HepG2 (cell line): ENCODE measurements around the gene CHST11. TPM values are rescaled to one million over a fixed set of nuclear protein-coding genes. Genes with fewer than 3 reads are reported as not detected.

Experiments
- ATAC-seq: fragments of 200-7000 bp; cut with Tn5 transposase; 3 replicates; pipeline ENCODE4 v1.9.1; 2020; ENCODE audit warnings: mild to moderate bottlenecking, moderate library complexity
- BruUV-seq: library from RNA; stranded (reverse); fragments of 400-500 nt; replicated peaks from 2 replicates; lab custom pipeline; 2021; lab: Mats Ljungman, UMichigan
- CTCF ChIA-PET: fragments of 300-600 bp; formaldehyde crosslinking; extraction: SDS; loops from one replicate; lab custom pipeline; 2021; ENCODE audit warnings: low total read pairs, inconsistent platforms, low intra/inter-chr PET ratio; lab: Yijun Ruan, JAX
- POLR2A ChIA-PET: fragments of 350-600 bp; sonication (Branson Sonifier 250); formaldehyde crosslinking; loops from one replicate; lab custom pipeline; 2020; ENCODE audit warnings: antibody characterized with exemption, inconsistent platforms; lab: Yijun Ruan, JAX
- DNase-seq: peaks from one replicate; pipeline ENCODE4 v3.0.0-alpha.2; 2015; ENCODE audit warnings: low spot score
- FAIRE-seq: peaks from 3 replicates; lab custom pipeline; 2011; peaks lifted over from hg19 to GRCh38; lab: Jason Lieb, UNC
- H2AFZ ChIP-seq: one replicate; pipeline ENCODE4 v1.6.1; 2011; ENCODE audit warnings: low read length, inconsistent platforms
- H3K27ac ChIP-seq: fragments of 300-600 bp; 3 replicates; pipeline ENCODE4 v1.8.0; 2011; ENCODE audit warnings: mixed run types, mild to moderate bottlenecking, mixed read lengths, low read length, inconsistent platforms; ENCODE audit not compliant: insufficient read depth; ENCODE audit errors: extremely low read length
- H3K27me3 ChIP-seq, 2 experiments: fragments of 200-600 bp in 1 of 2; 2 replicates in 1 of 2; 3 replicates in 1 of 2; pipeline versions ENCODE4 v1.6.0 to v1.8.0; 2011; ENCODE audit warnings: low read length in 2 of 2, mild to moderate bottlenecking in 2 of 2, moderate library complexity in 2 of 2, inconsistent platforms in 1 of 2; ENCODE audit not compliant: insufficient read depth in 2 of 2, control insufficient read depth in 1 of 2
- H3K36me3 ChIP-seq, 2 experiments: fragments of 200-600 bp in 1 of 2; replicated peaks in 1 of 2; 2 replicates in 1 of 2; 3 replicates in 1 of 2; pipeline versions ENCODE4 v1.5.1 to v1.8.0; 2011; ENCODE audit warnings: low read length in 2 of 2, inconsistent platforms in 1 of 2; ENCODE audit not compliant: insufficient read depth in 2 of 2, control insufficient read depth in 1 of 2
- H3K4me1 ChIP-seq: 2 replicates; pipeline ENCODE4 v1.5.1; 2012; ENCODE audit warnings: low read length, inconsistent platforms; ENCODE audit not compliant: insufficient read depth
- H3K4me2 ChIP-seq: 2 replicates; pipeline ENCODE4 v1.6.0; 2011; ENCODE audit warnings: low read depth, low read length, inconsistent platforms
- H3K4me3 ChIP-seq, 3 experiments: fragments of 200-600 bp in 1 of 3; sonication (generic), shearing (Covaris generic) in 1 of 3; replicated peaks in 1 of 3; 2 replicates each; pipeline ENCODE4 v1.5.1; 2011 to 2016; ENCODE audit warnings: low read length in 3 of 3, inconsistent platforms in 2 of 3, low read depth in 2 of 3, mild to moderate bottlenecking in 2 of 3, control low read depth in 1 of 3, mixed read lengths in 1 of 3; ENCODE audit not compliant: insufficient read depth in 1 of 3
- H3K79me2 ChIP-seq: one replicate; pipeline ENCODE4 v1.6.1; 2011; ENCODE audit warnings: low read length, inconsistent platforms; ENCODE audit not compliant: insufficient read depth
- H3K9ac ChIP-seq: 2 replicates; pipeline ENCODE4 v1.6.0; 2011; ENCODE audit warnings: mild to moderate bottlenecking, low read depth, low read length, inconsistent platforms; ENCODE audit not compliant: insufficient read depth
- H3K9me3 ChIP-seq: 2 replicates; pipeline ENCODE4 v1.5.1; 2012; ENCODE audit warnings: mild to moderate bottlenecking, low read length
- H4K20me1 ChIP-seq: 2 replicates; pipeline ENCODE4 v1.6.0; 2011; ENCODE audit warnings: inconsistent platforms, mild to moderate bottlenecking, low read length, moderate library complexity; ENCODE audit not compliant: insufficient read depth
- GLI4 ChIP-seq: sonication (generic); formaldehyde crosslinking; IDR thresholded peaks from 2 replicates; pipeline ENCODE4 v1.5.1; 2020; ENCODE audit warnings: missing genetic modification reagents, mild to moderate bottlenecking, moderate library complexity, borderline replicate concordance
- IKZF1 ChIP-seq: fragments of 450-650 bp; IDR thresholded peaks from 2 replicates; pipeline ENCODE4 v1.7.1; 2016
- MATR3 ChIP-seq: sonication (generic); formaldehyde crosslinking; IDR thresholded peaks from 2 replicates; pipeline ENCODE4 v1.4.0; 2020; ENCODE audit warnings: missing genetic modification reagents
- MBNL3 ChIP-seq: fragments of 250-450 bp; sonication (Bioruptor Pico); conservative IDR thresholded peaks from 2 replicates; pipeline ENCODE4 v1.8.0; 2022; ENCODE audit warnings: mild to moderate bottlenecking, inconsistent platforms
- NRL ChIP-seq: sonication (generic); formaldehyde crosslinking; IDR thresholded peaks from 2 replicates; pipeline ENCODE4 v1.5.0; 2020; ENCODE audit warnings: missing genetic modification reagents, mild to moderate bottlenecking, moderate library complexity, borderline replicate concordance
- ZFP1 ChIP-seq: IDR thresholded peaks from 2 replicates; pipeline ENCODE4 v1.6.1; 2016
- ZNF124 ChIP-seq: sonication (generic); formaldehyde crosslinking; IDR thresholded peaks from 2 replicates; pipeline ENCODE4 v1.4.0; 2020; ENCODE audit warnings: missing genetic modification reagents
- ZNF143 ChIP-seq: sonication (generic); formaldehyde crosslinking; IDR thresholded peaks from 2 replicates; pipeline ENCODE4 v1.4.0; 2020; ENCODE audit warnings: missing genetic modification reagents
- ZNF670 ChIP-seq: sonication (generic); formaldehyde crosslinking; IDR thresholded peaks from 2 replicates; pipeline ENCODE4 v1.8.0; 2022; ENCODE audit warnings: mild to moderate bottlenecking, missing genetic modification reagents, borderline replicate concordance
- ZNF674 ChIP-seq: sonication (generic); formaldehyde crosslinking; IDR thresholded peaks from 2 replicates; pipeline ENCODE4 v1.5.0; 2020; ENCODE audit warnings: low read depth, mild to moderate bottlenecking, missing genetic modification reagents
- ZNF703 ChIP-seq: sonication (generic); formaldehyde crosslinking; IDR thresholded peaks from 2 replicates; pipeline ENCODE4 v1.5.1; 2020; ENCODE audit warnings: missing genetic modification reagents, mild to moderate bottlenecking, moderate library complexity, borderline replicate concordance
- ZNF883 ChIP-seq: sonication (generic); formaldehyde crosslinking; IDR thresholded peaks from 2 replicates; pipeline ENCODE4 v1.5.1; 2020; ENCODE audit warnings: mild to moderate bottlenecking, missing genetic modification reagents; ENCODE audit errors: not compliant biosample characterization
- WGBS: methylation state at CpG from one replicate; pipeline ENCODE4 v1.1.6; 2017; ENCODE audit warnings: low lambda C conversion rate; 5-methylcytosine and 5-hydroxymethylcytosine counted together
- in situ Hi-C: cut with HindIII; loops from 2 replicates; pipeline ENCODE4 v1.10.0; 2017; ENCODE audit warnings: low pct_unique_long_range_greater_than_20kb; ENCODE audit not compliant: extremely low pct_ligation_motif_present
- intact Hi-C: fragments of 100-400 bp; cut with micrococcal nuclease; formaldehyde crosslinking; loops from one replicate; pipeline ENCODE4 v1.10.0; 2022; ENCODE audit not compliant: unreplicated experiment
- polyA plus RNA-seq, 8 experiments: library from polyadenylated mRNA; depleted of rRNA in 3 of 8; stranded (reverse) in 7 of 8; unstranded in 1 of 8; fragments of >200 nt; fragmentation: Illumina TruSeq in 4 of 8; extraction: Trizol in 4 of 8; gene quantifications; 2 replicates each; pipeline versions ENCODE4 v1.2.1 to v1.2.3, GENCODE V29; 2011 to 2016; ENCODE audit warnings: low read depth in 4 of 8, missing spikeins in 1 of 8, mixed read lengths in 1 of 8; ENCODE audit not compliant: insufficient read depth in 1 of 8
- total RNA-seq, 5 experiments: library from RNA; depleted of rRNA; stranded (reverse); fragments of >200 nt; fragmentation: Illumina TruSeq; extraction: Trizol; gene quantifications; 2 replicates each; pipeline ENCODE4 v1.2.3, GENCODE V29; 2016; ENCODE audit warnings: low read depth in 1 of 5
- TF ChIP-seq, protein P1 (sequence below), 2 experiments: sonication (generic) in 1 of 2; formaldehyde crosslinking in 1 of 2; IDR thresholded peaks; 2 replicates each; pipeline versions ENCODE4 v1.6.1 to v1.9.0; 2014 to 2022; ENCODE audit warnings: antibody characterized with exemption in 1 of 2, borderline replicate concordance in 1 of 2, inconsistent platforms in 1 of 2, low read depth in 1 of 2, missing genetic modification reagents in 1 of 2

Gene CHST11
- total and polyA plus RNA-seq, 2 of the 13 experiments (the other 11 are each of a cell fraction or from before 2014, with no cell fraction given): 0.15 TPM; not detected in 1

DNA sequence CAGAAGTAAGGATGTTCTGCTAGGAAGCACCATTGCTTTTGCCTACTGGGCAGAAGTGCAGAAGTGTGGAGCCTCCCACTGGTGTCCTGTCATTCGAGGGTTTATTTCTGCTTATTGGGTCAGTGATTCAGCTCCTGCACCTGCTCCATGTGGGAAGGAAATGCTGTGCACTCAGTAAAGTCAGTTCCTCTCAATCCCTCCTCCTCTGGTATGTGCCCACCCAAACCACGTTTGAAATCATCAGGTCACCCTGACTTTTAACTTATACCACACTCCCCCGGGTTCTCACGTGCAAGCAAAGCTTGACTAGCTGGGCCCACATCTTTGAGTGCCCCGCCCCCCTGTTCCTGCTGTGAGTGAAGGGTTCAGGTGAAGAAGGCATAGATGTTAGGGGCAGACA, 223.7 kb downstream of the CHST11 start:
- in situ Hi-C loops: no loop called here
- peaks cover 0 to 22% of the 10 kb centered on the region in 2 experiments; a peak in 3 of 5 replicates for H3K27me3 ChIP-seq
- no peaks in the 10 kb centered on the region for H3K9me3 ChIP-seq
- H3K4me3 ChIP-seq: no peak overlapping the region
- BruUV-seq: no TSS peak
- intact Hi-C loops: no loop called here
- no peaks in the 10 kb centered on the region for H3K36me3 ChIP-seq
- DNase-seq: no peak
- POLR2A ChIA-PET: no interaction called here
- no peak overlapping the region for H2AFZ ChIP-seq
- no peak overlapping the region for H3K27ac ChIP-seq
- H4K20me1 ChIP-seq: no peaks in the 10 kb centered on the region
- H3K9ac ChIP-seq: no peak overlapping the region
- ATAC-seq: no peak
- WGBS: 18% methylated on average over 4 of the region's 5 CpGs
- no peak for FAIRE-seq
- H3K79me2 ChIP-seq: no peaks in the 10 kb centered on the region
- TF ChIP-seq ZNF674 (CRISPR knock-in tag) (no peak), ZNF703 (CRISPR knock-in tag) (no peak), IKZF1 (no peak), ZNF883 (CRISPR knock-in tag) (no peak), NRL (no peak), MBNL3 (no peak), GLI4 (CRISPR knock-in tag) (no peak), ZNF124 (no peak), ZNF143 (CRISPR knock-in tag) (no peak), MATR3 (no peak), ZNF670 (CRISPR knock-in tag) (no peak), ZFP1 (CRISPR knock-in tag) (no peak)
- TF ChIP-seq, protein P1, sequence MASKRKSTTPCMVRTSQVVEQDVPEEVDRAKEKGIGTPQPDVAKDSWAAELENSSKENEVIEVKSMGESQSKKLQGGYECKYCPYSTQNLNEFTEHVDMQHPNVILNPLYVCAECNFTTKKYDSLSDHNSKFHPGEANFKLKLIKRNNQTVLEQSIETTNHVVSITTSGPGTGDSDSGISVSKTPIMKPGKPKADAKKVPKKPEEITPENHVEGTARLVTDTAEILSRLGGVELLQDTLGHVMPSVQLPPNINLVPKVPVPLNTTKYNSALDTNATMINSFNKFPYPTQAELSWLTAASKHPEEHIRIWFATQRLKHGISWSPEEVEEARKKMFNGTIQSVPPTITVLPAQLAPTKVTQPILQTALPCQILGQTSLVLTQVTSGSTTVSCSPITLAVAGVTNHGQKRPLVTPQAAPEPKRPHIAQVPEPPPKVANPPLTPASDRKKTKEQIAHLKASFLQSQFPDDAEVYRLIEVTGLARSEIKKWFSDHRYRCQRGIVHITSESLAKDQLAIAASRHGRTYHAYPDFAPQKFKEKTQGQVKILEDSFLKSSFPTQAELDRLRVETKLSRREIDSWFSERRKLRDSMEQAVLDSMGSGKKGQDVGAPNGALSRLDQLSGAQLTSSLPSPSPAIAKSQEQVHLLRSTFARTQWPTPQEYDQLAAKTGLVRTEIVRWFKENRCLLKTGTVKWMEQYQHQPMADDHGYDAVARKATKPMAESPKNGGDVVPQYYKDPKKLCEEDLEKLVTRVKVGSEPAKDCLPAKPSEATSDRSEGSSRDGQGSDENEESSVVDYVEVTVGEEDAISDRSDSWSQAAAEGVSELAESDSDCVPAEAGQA (IDR thresholded peaks at IDR 0.05; ENCODE audit: low read depth): no peak
- TF ChIP-seq, protein P1 (CRISPR knock-in tag; IDR thresholded peaks at IDR 0.05; ENCODE audit: borderline replicate concordance): no peak
- no peaks in the 10 kb centered on the region for H3K4me1 ChIP-seq
- no peak overlapping the region for H3K4me2 ChIP-seq
- CTCF ChIA-PET: no interaction called here
